Caki2 (cell line): ENCODE results near the gene TUT4. TPM values are rescaled to one million over a fixed set of nuclear protein-coding genes. Genes with fewer than 3 reads are reported as not detected.

ENCODE experiments used
- DNase-seq: peaks from one replicate; pipeline ENCODE4 v3.0.0-alpha.2; 2015; ENCODE audit warnings: low read depth
- in situ Hi-C: cut with HindIII; loops from 2 replicates; pipeline ENCODE4 v1.10.0; 2016; ENCODE audit warnings: low sequenced_read_pairs, low pct_unique_long_range_greater_than_20kb, mixed read lengths
- total RNA-seq: library from RNA; depleted of rRNA; stranded (reverse); fragments of >200 nt; shearing (Covaris generic); gene quantifications from 2 replicates; pipeline ENCODE4 v1.2.3, GENCODE V29; 2014; ENCODE audit warnings: low replicate concordance

TUT4 gene
- total RNA-seq, 1 experiment from 2014 or later, result 9.4 TPM

GRCh38 chr1:52549267-52549666, 3.6 kb downstream of the TUT4 start:
- in situ Hi-C loops, result no loop called here
- no peak for DNase-seq

GRCh38 chr1:52546852-52547251, 6.0 kb downstream of the TUT4 start:
- DNase-seq, result no peak
- in situ Hi-C loops, result no loop called here

- no peak for DNase-seq
- in situ Hi-C loops, result no loop called here
Measured at GRCh38 chr1:52544665-52545525, 8.0 kb downstream of the TUT4 start.

- peak; percentile 18 for DNase-seq
- in situ Hi-C loops, result no loop called here
Measured at GRCh38 chr1:52542085-52542688, 10.7 kb downstream of the TUT4 start.

- DNase-seq, result no peak
- in situ Hi-C loops, result no loop called here
Measured at GRCh38 chr1:52534928-52535764, 17.7 kb downstream of the TUT4 start.

GRCh38 chr1:52533713-52534112, 19.2 kb downstream of the TUT4 start:
- no peak for DNase-seq
- in situ Hi-C loops, result no loop called here

- no peak for DNase-seq
- in situ Hi-C loops, result no loop called here
Measured at GRCh38 chr1:52532731-52533327, 20.1 kb downstream of the TUT4 start.

- no peak for DNase-seq
- in situ Hi-C loops, result no loop called here
Measured at GRCh38 chr1:52532247-52532646, 20.6 kb downstream of the TUT4 start.

GRCh38 chr1:52531249-52531872, 21.5 kb downstream of the TUT4 start:
- in situ Hi-C loops, result no loop called here

GRCh38 chr1:52530563-52531144, 22.2 kb downstream of the TUT4 start:
- DNase-seq, result no peak
- in situ Hi-C loops, result no loop called here

More at GRCh38 chr1:52531249-52531872, 21.5 kb downstream of the TUT4 start:
- DNase-seq, result no peak

- DNase-seq, result no peak
- in situ Hi-C loops, result no loop called here
Measured at GRCh38 chr1:52523376-52523775, 29.5 kb downstream of the TUT4 start.

- no peak for DNase-seq
- in situ Hi-C loops, result no loop called here
Measured at GRCh38 chr1:52520148-52520547, 32.7 kb downstream of the TUT4 start.

- in situ Hi-C loops, result no loop called here
- DNase-seq, result no peak
Measured at GRCh38 chr1:52518962-52519361, 33.9 kb downstream of the TUT4 start.

- DNase-seq, result no peak
- in situ Hi-C loops, result no loop called here
Measured at GRCh38 chr1:52511851-52512615, 40.9 kb downstream of the TUT4 start.

GRCh38 chr1:52511439-52511838, 41.5 kb downstream of the TUT4 start:
- in situ Hi-C loops, result no loop called here
- no peak for DNase-seq

GRCh38 chr1:52506920-52507546, 45.9 kb downstream of the TUT4 start:
- DNase-seq, result no peak
- in situ Hi-C loops, result no loop called here

- in situ Hi-C loops, result no loop called here
- DNase-seq, result no peak
Measured at GRCh38 chr1:52506349-52506748, 46.5 kb downstream of the TUT4 start.
